D721Med (cell line): Measurements from ENCODE around the gene C10orf105.

ENCODE experiments used
- DNase-seq: peaks from one replicate; pipeline ENCODE4 v3.0.0; 2011; ENCODE audit warnings: low spot score; ENCODE audit not compliant: insufficient read length
- FAIRE-seq: peaks from 2 replicates; lab custom pipeline; 2011; peaks lifted over from hg19 to GRCh38; lab: Jason Lieb, UNC
- CTCF ChIP-seq: IDR thresholded peaks from 2 replicates; pipeline ENCODE4 v1.5.1; 2012; ENCODE audit warnings: mild to moderate bottlenecking, control low read depth; ENCODE audit not compliant: insufficient read depth; ENCODE audit errors: missing control alignments

Gene C10orf105

GRCh38 chr10:71715026-71715425 lies 4.6 kb downstream of the C10orf105 start:
- DNase-seq (no peak), FAIRE-seq (no peak)
- TF ChIP-seq CTCF = no peak

GRCh38 chr10:71714592-71714991 lies 5.0 kb downstream of the C10orf105 start:
- no peak for DNase-seq
- no peak for FAIRE-seq
- no peak for TF ChIP-seq CTCF

DNA sequence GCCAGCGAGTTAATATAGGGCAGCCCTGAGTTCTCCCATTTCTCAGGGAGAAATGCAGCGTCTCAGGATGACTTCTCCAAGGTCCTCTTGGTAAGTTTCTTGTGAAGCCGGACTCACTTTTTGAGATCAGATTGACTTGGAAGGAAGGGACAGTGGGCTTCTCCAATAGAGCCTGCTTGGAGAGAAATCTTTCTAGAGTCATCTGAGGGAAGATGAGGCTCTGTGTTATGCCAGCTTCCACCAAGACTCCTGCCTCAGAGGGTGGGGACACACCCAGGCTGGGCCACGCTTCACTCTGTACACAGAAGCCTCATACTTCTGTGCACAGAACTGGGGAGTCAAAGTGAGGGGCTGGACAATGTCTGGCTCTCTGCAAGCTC lies 5.6 kb downstream of the C10orf105 start:
- FAIRE-seq (no peak), DNase-seq (no peak)
- no peak for TF ChIP-seq CTCF

- FAIRE-seq (no peak), DNase-seq (no peak)
- TF ChIP-seq CTCF = no peak
These were observed 6.2 kb downstream of the C10orf105 start for GRCh38 chr10:71713135-71714030.

DNA sequence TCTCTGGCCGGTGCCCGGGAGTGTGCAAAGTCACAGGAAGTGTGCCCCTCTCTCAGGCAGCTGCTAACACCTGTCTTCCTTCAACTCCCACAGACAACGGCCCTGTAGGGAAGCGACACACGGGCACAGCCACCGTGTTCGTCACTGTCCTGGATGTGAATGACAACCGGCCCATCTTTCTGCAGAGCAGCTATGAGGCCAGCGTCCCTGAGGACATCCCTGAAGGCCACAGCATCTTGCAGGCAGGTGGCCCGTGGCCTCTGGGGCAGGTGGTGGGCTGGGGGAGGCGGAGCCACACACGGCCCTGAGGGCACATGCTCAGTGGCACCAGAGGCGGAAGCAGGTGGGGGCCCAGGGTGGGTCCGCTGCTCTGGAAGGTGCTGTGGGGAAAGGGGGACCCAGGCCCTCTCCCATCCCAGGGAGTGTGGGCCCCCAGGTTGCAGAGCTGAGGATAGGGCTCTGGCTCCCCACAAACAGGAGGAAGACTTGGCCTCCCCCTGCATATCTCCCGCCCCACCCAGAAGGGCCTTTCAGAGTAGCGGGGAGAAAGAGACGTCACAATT lies 6.9 kb downstream of the C10orf105 start:
- TF ChIP-seq CTCF = no peak
- DNase-seq (no peak), FAIRE-seq (no peak)

GRCh38 chr10:71712170-71712569 lies 7.4 kb downstream of the C10orf105 start:
- TF ChIP-seq CTCF = no peak
- DNase-seq (no peak), FAIRE-seq (no peak)

DNA sequence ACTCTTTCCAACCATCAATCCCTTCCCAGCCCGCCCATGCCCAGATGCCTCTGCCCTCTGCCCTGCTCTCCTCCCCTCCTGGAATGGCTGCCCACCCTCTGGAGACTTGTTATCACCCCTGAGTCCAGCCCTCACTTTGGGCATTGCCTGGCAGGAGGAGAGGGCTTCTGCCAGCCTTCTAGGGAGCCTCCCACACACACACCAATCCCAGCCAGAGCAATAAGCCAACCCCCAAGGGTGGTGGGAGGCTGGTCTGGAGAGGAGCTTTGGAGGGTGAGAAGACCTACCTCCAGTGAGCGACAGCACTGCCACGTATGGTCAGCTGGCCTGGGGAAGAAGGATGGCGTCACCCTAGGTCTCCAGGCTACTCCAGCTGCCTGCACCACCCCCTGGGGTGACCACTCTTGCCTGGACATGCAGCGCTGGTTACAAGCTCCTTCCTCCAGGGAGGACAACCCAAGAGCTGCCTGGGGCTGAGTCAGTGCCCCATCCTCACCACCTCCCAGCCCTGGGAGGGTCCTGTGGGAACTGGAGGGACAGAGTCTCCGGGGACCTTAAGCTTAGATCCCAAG lies 8.4 kb downstream of the C10orf105 start:
- DNase-seq (no peak), FAIRE-seq (no peak)
- no peak for TF ChIP-seq CTCF
